ENCODE results near the gene DAZAP2.

DAZAP2 gene

GRCh38 chr12:51200806-51201205, 37.8 kb upstream of the DAZAP2 start:
- DNase-seq (ENCODE audit: low read depth), result no peak
- TF ChIP-seq MYC (IDR thresholded peaks at IDR 0.05; ENCODE audit: low read depth, low read length) (no peak), POLR2A (IDR thresholded peaks at IDR 0.05; ENCODE audit: extremely low read depth, insufficient read length) (no peak), MAX (IDR thresholded peaks at IDR 0.05; ENCODE audit: low read depth, low read length) (no peak), CTCF (IDR thresholded peaks at IDR 0.05; ENCODE audit: low read depth, low read length) (no peak)
- no peak overlapping the region for H3K4me3 ChIP-seq (ENCODE audit: low read depth, low read length)

- H3K4me3 ChIP-seq (ENCODE audit: low read depth, low read length), result no peak overlapping the region
- TF ChIP-seq MYC (IDR thresholded peaks at IDR 0.05; ENCODE audit: low read depth, low read length) (no peak), POLR2A (IDR thresholded peaks at IDR 0.05; ENCODE audit: extremely low read depth, insufficient read length) (no peak), MAX (IDR thresholded peaks at IDR 0.05; ENCODE audit: low read depth, low read length) (no peak), CTCF (IDR thresholded peaks at IDR 0.05; ENCODE audit: low read depth, low read length) (no peak)
- DNase-seq (ENCODE audit: low read depth), result no peak
Observed at GRCh38 chr12:51202718-51203117, 35.9 kb upstream of the DAZAP2 start.

GRCh38 chr12:51205350-51205749, 33.3 kb upstream of the DAZAP2 start:
- H3K4me3 ChIP-seq (ENCODE audit: low read depth, low read length), result no peak overlapping the region
- no peak for TF ChIP-seq MAX (IDR thresholded peaks at IDR 0.05; ENCODE audit: low read depth, low read length)
- no peak for TF ChIP-seq POLR2A (IDR thresholded peaks at IDR 0.05; ENCODE audit: extremely low read depth, insufficient read length)
- no peak for TF ChIP-seq CTCF (IDR thresholded peaks at IDR 0.05; ENCODE audit: low read depth, low read length)
- no peak for TF ChIP-seq MYC (IDR thresholded peaks at IDR 0.05; ENCODE audit: low read depth, low read length)
- no peak for DNase-seq (ENCODE audit: low read depth)

- H3K4me3 ChIP-seq (ENCODE audit: low read depth, low read length), result no peak overlapping the region
- TF ChIP-seq MYC (IDR thresholded peaks at IDR 0.05; ENCODE audit: low read depth, low read length) (no peak), CTCF (IDR thresholded peaks at IDR 0.05; ENCODE audit: low read depth, low read length) (no peak), POLR2A (IDR thresholded peaks at IDR 0.05; ENCODE audit: extremely low read depth, insufficient read length) (no peak), MAX (IDR thresholded peaks at IDR 0.05; ENCODE audit: low read depth, low read length) (no peak)
- DNase-seq (ENCODE audit: low read depth), result no peak
Observed at GRCh38 chr12:51208016-51208660, 30.5 kb upstream of the DAZAP2 start.

- H3K4me3 ChIP-seq (ENCODE audit: low read depth, low read length), result no peak overlapping the region
- DNase-seq (ENCODE audit: low read depth), result no peak
Observed at GRCh38 chr12:51209259-51209658, 29.4 kb upstream of the DAZAP2 start.

More at GRCh38 chr12:51209259-51209658, 29.4 kb upstream of the DAZAP2 start:
- no peak for TF ChIP-seq MYC (IDR thresholded peaks at IDR 0.05; ENCODE audit: low read depth, low read length)
- TF ChIP-seq MAX (IDR thresholded peaks at IDR 0.05; ENCODE audit: low read depth, low read length), result no peak
- TF ChIP-seq POLR2A (IDR thresholded peaks at IDR 0.05; ENCODE audit: extremely low read depth, insufficient read length), result no peak
- TF ChIP-seq CTCF (IDR thresholded peaks at IDR 0.05; ENCODE audit: low read depth, low read length), result no peak
